ENCODE measurements around the gene OCA2. TPM values are rescaled to one million over a fixed set of nuclear protein-coding genes. Genes with fewer than 3 reads are reported as not detected.

OCA2 gene
- total RNA-seq, 2 experiments from 2014 or later: not detected

DNA sequence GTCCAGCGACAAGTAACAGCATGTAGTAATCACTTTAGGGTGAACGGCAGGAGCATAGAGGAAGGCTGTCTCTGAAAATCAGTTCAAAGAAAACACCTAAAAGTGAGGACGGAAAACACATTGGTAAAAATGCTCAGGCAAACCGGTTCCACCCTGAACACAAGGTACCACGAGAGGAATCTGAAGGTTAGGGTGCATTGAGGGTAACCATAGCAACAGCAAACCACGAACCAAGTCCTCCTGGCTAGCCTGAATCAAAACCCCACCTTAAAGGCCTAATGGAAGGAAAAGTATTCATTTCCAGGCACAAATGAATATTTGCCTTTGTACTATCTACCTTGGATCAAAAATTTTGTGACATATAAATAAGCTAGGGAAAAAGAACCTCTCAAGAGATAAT lies 315.0 kb downstream of the OCA2 start:
- Mint-ChIP-seq H3K36me3 (ENCODE audit: low read depth) (no peaks in the 10 kb centered on the region), H3K4me1 (ENCODE audit: low read depth) (no peaks in the 10 kb centered on the region), H3K9me3 (ENCODE audit: insufficient read depth) (no peaks in the 10 kb centered on the region), H3K4me3 (no peak overlapping the region), H3K27me3 (ENCODE audit: low read depth) (no peaks in the 10 kb centered on the region), H3K27ac (no peak overlapping the region)
- ChIA-PET CTCF (no interaction called here), POLR2A (no interaction called here)
- DNase-seq (no peak), ATAC-seq (no peak)

DNA sequence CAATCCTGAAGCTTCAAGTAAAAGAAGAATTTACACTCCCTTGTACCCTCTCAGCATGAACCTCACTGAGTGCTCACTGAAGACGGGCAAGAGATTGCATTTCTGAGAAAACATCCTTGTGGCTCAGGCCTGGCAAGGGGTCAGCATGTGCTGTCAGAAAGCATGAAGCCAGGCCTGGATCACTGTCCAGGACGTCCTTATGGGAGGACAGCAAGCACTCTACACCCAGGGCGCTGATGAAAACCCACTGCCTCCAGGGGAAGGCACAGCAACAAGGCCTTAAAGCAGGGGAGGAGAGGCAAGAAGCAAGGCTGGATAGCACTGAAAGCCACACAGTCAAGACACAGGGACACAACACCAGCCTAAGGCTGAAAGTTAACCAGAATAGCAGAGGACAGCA lies 315.4 kb downstream of the OCA2 start:
- Mint-ChIP-seq H3K4me1 (ENCODE audit: low read depth) (no peaks in the 10 kb centered on the region), H3K4me3 (no peak overlapping the region), H3K36me3 (ENCODE audit: low read depth) (no peaks in the 10 kb centered on the region), H3K9me3 (ENCODE audit: insufficient read depth) (no peaks in the 10 kb centered on the region), H3K27me3 (ENCODE audit: low read depth) (no peaks in the 10 kb centered on the region), H3K27ac (no peak overlapping the region)
- CTCF ChIA-PET: no interaction called here
- POLR2A ChIA-PET: no interaction called here
- ATAC-seq: no peak
- DNase-seq: no peak

DNA sequence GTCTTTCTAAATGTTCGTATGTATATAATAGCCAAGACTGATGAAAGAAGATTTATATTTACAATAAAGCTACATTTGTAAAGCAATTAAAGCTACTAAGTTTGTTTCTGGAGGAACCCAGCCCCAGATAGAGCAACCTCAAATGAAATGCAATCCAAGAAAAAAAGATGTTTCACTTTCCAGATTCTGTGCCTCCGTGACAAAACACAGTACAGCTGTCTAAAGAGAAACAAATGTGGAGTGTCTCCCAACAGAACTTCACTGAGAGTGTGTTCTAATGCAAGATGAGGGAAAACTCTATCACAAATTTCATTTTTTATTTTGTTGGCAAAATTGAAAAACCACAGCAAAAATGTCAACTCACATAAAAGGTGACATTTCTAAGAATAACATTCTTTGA lies 317.0 kb downstream of the OCA2 start:
- ChIA-PET CTCF (no interaction called here), POLR2A (no interaction called here)
- Mint-ChIP-seq H3K27ac (no peak overlapping the region), H3K27me3 (ENCODE audit: low read depth) (no peaks in the 10 kb centered on the region), H3K4me1 (ENCODE audit: low read depth) (no peaks in the 10 kb centered on the region), H3K36me3 (ENCODE audit: low read depth) (no peaks in the 10 kb centered on the region), H3K4me3 (no peak overlapping the region), H3K9me3 (ENCODE audit: insufficient read depth) (peaks cover 3% of the 10 kb centered on the region)
- ATAC-seq (no peak), DNase-seq (no peak)

DNA sequence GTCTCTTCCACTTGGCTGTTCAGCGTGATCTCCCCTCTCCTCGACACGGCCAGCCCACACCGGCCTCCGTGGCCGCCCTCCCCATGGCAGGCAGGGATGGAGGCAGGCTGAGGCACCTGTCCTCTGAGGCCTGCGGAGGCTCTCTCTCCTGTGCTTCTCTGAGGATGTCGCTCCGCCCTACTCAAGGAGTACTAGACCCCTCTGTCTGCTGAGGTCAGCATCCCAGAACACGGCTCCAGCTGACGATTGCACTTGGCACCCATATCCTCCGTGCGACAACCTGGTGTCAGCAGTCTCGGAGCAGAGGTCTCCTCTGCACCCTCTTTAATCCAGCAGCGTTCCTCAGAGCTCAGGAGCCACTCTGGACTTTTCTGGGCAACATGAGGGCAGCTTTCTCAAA lies 322.6 kb downstream of the OCA2 start:
- H3K4me1 Mint-ChIP-seq (ENCODE audit: low read depth): no peaks in the 10 kb centered on the region
- no peaks in the 10 kb centered on the region for H3K36me3 Mint-ChIP-seq (ENCODE audit: low read depth)
- CTCF ChIA-PET: no interaction called here
- no peaks in the 10 kb centered on the region for H3K27me3 Mint-ChIP-seq (ENCODE audit: low read depth)
- POLR2A ChIA-PET: no interaction called here
- H3K9me3 Mint-ChIP-seq (ENCODE audit: insufficient read depth): peaks cover 3% of the 10 kb centered on the region
- ATAC-seq: no peak
- H3K27ac Mint-ChIP-seq: no peak overlapping the region
- H3K4me3 Mint-ChIP-seq: no peak overlapping the region
- no peak for DNase-seq

DNA sequence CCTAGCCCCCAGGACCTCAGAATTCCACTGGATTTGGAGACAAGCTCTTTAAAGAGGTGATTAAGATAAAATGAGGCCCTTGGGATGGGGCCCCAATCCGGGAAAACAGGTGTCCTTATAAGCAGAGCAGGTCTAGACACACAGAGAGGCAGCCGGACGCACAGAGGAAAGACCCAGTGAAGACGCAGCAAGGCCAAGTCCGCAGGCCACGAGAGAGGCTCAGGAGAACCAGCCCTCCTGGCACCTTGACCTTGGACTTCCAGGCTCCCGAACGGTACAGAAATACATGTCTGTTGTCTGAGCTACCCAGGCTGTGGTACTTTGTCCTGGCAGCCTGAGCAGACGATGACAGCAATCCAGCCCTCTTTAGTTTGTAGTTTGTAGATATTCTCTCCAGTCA lies 324.5 kb downstream of the OCA2 start:
- no peak overlapping the region for H3K4me3 Mint-ChIP-seq
- ATAC-seq: no peak

DNA sequence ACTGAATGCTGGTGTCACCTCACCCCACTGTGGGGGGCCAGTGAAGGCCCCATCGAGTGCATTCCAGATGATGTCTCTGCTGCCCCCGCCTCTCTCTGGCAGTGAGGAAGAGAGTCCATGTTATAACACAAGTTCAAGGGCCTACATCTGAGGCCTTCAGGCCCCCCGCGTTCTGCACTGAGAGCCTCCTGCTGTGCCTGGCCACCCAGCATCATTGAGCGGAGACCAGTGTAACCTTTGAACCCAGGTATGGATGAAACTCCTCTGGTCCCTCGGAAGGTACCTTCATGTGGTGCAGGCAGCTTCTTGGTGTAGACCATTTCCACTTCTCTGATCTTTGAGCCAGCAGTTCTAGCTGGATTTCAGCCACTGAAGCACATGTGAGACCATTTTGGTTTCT lies 324.9 kb downstream of the OCA2 start:
- H3K4me3 Mint-ChIP-seq: no peak overlapping the region
- POLR2A ChIA-PET: no interaction called here
- no peaks in the 10 kb centered on the region for H3K27me3 Mint-ChIP-seq (ENCODE audit: low read depth)
- no peak for ATAC-seq
- no peak overlapping the region for H3K27ac Mint-ChIP-seq
- DNase-seq: no peak
- no peaks in the 10 kb centered on the region for H3K4me1 Mint-ChIP-seq (ENCODE audit: low read depth)
- H3K9me3 Mint-ChIP-seq (ENCODE audit: insufficient read depth): peaks cover 3% of the 10 kb centered on the region
- CTCF ChIA-PET: no interaction called here
- H3K36me3 Mint-ChIP-seq (ENCODE audit: low read depth): no peaks in the 10 kb centered on the region

More for the DNA sequence above, 324.5 kb downstream of the OCA2 start:
- Mint-ChIP-seq H3K27me3 (ENCODE audit: low read depth) (no peaks in the 10 kb centered on the region), H3K36me3 (ENCODE audit: low read depth) (no peaks in the 10 kb centered on the region), H3K27ac (no peak overlapping the region), H3K4me1 (ENCODE audit: low read depth) (no peaks in the 10 kb centered on the region), H3K9me3 (ENCODE audit: insufficient read depth) (peaks cover 3% of the 10 kb centered on the region)
- no peak for DNase-seq
- ChIA-PET POLR2A (no interaction called here), CTCF (no interaction called here)

DNA sequence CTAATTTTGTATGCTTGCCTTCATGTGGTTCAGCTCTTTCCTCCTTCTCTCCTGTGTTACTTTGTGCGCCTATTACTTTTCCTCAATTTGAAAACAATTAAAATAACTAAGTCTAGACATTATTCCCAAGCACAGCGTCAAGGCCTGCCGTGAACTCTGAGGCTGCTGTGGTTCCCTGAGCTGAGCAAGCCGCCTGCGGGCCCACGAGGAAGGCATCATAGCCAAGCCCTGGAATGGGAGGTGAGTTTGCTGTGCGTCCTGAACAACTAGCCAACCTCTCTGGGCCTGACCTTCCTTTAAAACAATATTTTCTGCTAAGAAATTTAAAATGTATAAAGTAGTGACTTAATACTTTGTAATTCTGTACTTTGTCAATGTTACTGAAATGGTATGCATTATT lies 327.2 kb downstream of the OCA2 start:
- H3K4me1 Mint-ChIP-seq (ENCODE audit: low read depth): no peaks in the 10 kb centered on the region
- POLR2A ChIA-PET: no interaction called here
- ATAC-seq: no peak
- H3K9me3 Mint-ChIP-seq (ENCODE audit: insufficient read depth): peaks cover 7% of the 10 kb centered on the region
- CTCF ChIA-PET: no interaction called here
- DNase-seq: no peak
- no peaks in the 10 kb centered on the region for H3K27me3 Mint-ChIP-seq (ENCODE audit: low read depth)
- H3K4me3 Mint-ChIP-seq: no peak overlapping the region
- H3K27ac Mint-ChIP-seq: no peak overlapping the region
- no peaks in the 10 kb centered on the region for H3K36me3 Mint-ChIP-seq (ENCODE audit: low read depth)

DNA sequence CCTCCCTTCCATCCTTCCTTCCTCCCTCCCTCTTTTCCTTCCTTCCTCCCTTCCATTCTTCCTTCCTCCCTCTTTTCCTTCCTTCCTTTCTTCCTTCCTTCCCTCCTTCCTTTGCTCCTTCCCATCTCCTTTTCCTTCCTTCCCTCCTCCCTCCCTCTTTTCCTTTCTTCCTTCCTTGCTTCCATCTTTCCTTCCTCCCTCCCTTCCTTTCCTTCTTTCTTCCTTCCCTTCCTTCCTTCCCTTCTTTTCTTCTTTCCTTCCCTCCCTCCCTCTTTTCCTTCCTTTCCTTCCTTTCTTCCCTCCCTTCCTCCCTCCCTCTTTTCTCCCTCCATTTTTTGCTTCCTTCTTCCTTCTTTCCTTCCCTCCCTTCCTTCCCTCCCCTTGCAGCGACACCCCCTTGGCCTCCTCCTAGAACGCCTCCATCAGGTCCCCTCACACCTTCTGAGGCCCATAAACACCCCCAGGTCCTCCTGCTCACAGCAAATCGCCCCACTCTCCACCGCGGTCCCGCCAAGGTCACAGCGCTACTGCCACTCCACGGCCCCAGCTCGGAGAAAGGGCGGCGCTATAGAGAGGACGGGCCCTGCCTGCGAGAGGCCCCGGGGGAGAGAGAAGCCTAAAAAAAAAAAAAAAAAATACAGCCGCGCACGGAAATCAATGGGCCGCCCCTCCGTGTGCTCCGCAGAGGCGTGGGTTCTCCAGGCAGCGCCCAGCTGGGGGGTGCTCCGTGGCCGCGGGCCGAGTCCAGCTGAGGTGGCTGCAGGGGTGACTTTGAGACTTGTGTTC lies 328.2 kb downstream of the OCA2 start:
- POLR2A ChIA-PET: no interaction called here
- Mint-ChIP-seq H3K4me3 (no peak overlapping the region), H3K4me1 (ENCODE audit: low read depth) (no peaks in the 10 kb centered on the region), H3K36me3 (ENCODE audit: low read depth) (no peaks in the 10 kb centered on the region), H3K27ac (no peak overlapping the region), H3K9me3 (ENCODE audit: insufficient read depth) (peaks cover 7% of the 10 kb centered on the region), H3K27me3 (ENCODE audit: low read depth) (no peaks in the 10 kb centered on the region)
- no peak for ATAC-seq
- CTCF ChIA-PET: no interaction called here
- DNase-seq: no peak

DNA sequence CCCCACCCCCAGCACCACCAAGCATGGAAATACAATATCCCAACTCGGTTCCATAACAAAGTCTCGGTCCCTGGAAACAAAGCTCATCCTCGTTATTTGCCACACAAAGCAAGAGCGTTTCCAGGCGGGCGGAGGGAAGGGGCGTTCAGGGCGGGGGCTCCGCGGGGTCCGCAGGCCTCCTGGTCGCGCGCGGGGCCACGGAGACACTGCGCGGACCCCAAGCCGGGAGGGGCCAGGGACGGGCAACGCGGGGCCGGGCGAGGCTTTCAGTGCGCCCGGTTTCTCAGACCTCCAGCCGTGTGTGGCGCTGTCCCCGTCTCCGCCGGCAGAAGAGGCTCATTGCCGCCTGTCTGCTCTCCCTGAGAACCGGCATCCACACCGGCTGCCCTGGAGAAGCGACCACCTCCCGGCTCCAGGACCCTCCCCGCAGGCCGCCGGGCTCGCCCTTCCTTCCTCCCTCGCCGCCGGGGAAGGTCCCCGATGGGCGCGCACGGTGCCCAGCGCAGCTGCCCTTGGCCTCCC lies 329.0 kb downstream of the OCA2 start:
- Mint-ChIP-seq H3K27ac (no peak overlapping the region), H3K4me1 (ENCODE audit: low read depth) (no peaks in the 10 kb centered on the region), H3K36me3 (ENCODE audit: low read depth) (no peaks in the 10 kb centered on the region), H3K27me3 (ENCODE audit: low read depth) (no peaks in the 10 kb centered on the region), H3K4me3 (no peak overlapping the region), H3K9me3 (ENCODE audit: insufficient read depth) (peaks cover 7% of the 10 kb centered on the region)
- DNase-seq: no peak
- ChIA-PET POLR2A (no interaction called here), CTCF (no interaction called here)
- ATAC-seq: no peak

DNA sequence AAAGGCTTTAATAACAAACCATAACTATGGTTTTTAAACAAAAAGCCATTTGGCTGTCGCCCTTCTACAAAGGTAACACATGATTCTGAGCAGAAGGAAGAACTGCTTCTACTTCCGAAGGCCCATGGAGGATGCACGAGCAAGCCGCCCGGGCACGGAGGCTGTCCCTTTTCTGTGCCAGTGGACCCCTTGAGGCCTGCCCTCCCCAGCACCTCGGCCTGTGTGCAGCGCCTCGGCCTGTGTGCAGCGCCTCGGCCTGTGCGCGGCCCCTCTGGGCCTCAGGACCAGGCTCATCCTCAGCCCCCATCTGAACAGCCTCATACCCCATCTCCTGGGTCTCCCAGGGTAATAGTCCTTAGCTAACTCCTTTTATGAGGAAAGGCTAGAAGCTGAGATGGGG lies 329.5 kb downstream of the OCA2 start:
- Mint-ChIP-seq H3K9me3 (ENCODE audit: insufficient read depth) (peaks cover 7% of the 10 kb centered on the region), H3K27ac (no peak overlapping the region), H3K4me3 (no peak overlapping the region), H3K4me1 (ENCODE audit: low read depth) (no peaks in the 10 kb centered on the region), H3K27me3 (ENCODE audit: low read depth) (no peaks in the 10 kb centered on the region), H3K36me3 (ENCODE audit: low read depth) (no peaks in the 10 kb centered on the region)
- ChIA-PET POLR2A (no interaction called here), CTCF (no interaction called here)
- DNase-seq (no peak), ATAC-seq (no peak)

DNA sequence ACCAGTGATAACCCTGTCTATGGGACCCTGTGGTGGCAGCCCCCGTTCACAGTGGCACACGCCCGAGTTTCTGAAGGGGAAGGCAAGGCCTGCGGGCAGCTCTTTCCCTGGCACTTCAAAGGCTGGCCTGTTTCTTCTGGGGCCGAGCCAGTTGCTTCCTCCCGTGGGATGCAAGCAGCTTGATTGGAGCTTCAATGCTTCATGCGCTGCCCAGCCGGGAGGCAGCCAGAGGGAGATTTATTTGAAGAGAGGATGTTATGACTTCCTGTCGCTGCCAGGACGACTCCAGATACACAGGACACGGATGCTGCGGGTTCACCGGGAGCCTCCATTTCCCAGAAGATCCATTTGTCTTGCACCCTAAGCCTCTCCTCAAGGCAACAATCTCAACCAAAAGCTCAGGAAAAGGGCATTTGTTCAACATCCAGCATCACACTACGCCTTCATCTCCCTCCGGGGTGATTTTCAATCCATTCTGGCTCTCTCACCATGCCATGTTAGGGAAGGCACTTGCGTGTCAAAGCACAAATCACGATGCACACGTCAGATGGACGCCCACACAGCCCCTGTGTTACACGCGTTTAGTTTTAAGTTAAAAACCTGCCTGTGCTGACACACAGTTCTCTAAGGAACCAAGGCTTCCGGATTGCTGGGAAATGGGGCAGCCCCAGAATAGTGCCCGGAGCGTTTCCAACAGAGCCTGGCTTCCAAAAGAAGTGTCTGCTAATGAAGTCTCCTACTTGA lies 330.2 kb downstream of the OCA2 start:
- Mint-ChIP-seq H3K4me1 (ENCODE audit: low read depth) (no peaks in the 10 kb centered on the region), H3K4me3 (no peak overlapping the region), H3K27ac (no peak overlapping the region), H3K9me3 (ENCODE audit: insufficient read depth) (peaks cover 7% of the 10 kb centered on the region), H3K36me3 (ENCODE audit: low read depth) (no peaks in the 10 kb centered on the region), H3K27me3 (ENCODE audit: low read depth) (no peaks in the 10 kb centered on the region)
- ATAC-seq: no peak
- CTCF ChIA-PET: no interaction called here
- POLR2A ChIA-PET: no interaction called here
- no peak for DNase-seq

DNA sequence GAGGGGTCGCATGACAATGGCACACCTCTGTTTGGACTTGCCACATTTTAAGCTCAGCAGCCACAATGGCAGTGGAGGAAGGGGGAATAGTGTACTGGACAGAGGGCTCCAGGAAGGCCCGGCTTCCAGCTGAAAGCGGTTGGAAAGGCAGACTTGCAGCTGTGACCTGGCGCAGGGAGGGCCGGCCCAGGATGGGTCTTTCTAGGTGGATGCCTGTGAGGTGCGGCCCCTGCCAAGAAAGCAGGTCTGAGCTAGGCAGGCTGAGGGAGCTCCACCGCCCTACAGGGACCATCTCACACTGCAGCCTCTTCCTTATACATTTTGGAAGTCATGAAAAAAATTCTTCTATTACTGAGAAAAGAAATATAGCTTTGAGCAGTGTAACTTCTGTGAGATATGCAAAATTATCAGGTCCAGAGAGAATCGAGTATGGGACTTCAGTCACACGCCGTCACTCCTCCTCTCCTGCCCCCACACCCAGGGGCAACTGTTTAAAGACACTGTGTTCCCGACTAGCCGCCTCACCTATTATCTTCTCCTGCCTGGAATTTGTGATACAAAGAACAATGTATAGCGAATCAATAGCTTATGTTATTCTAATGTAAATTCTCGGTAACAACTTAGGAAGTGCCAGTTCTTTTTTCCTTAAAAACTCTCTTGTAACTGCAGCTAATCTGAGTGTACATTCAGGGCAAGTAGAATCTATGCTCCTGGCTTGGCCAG lies 331.0 kb downstream of the OCA2 start:
- no peaks in the 10 kb centered on the region for H3K27me3 Mint-ChIP-seq (ENCODE audit: low read depth)
- POLR2A ChIA-PET: no interaction called here

More for the DNA sequence above, 331.0 kb downstream of the OCA2 start:
- no peak for ATAC-seq
- DNase-seq: no peak
- H3K27ac Mint-ChIP-seq: no peak overlapping the region
- CTCF ChIA-PET: no interaction called here
- H3K36me3 Mint-ChIP-seq (ENCODE audit: low read depth): no peaks in the 10 kb centered on the region
- peaks cover 7% of the 10 kb centered on the region for H3K9me3 Mint-ChIP-seq (ENCODE audit: insufficient read depth)
- H3K4me3 Mint-ChIP-seq: no peak overlapping the region
- no peaks in the 10 kb centered on the region for H3K4me1 Mint-ChIP-seq (ENCODE audit: low read depth)

Data from activated CD8-positive, alpha-beta T cell treated with anti-CD3 and anti-CD28 coated beads, Interleukin-2, amount 10 ng/mL, durations not matched to agents 7 days and 5 days (primary cell).